Measurements from ENCODE around the gene AP1M1.

- TF ChIP-seq SUZ12 (IDR thresholded peaks at IDR 0.05; ENCODE audit: extremely low read depth, insufficient read depth, insufficient read length) = no peak
- TF ChIP-seq YY1 (IDR thresholded peaks at IDR 0.05; ENCODE audit: insufficient read depth, insufficient read length) = no peak
- TF ChIP-seq ZNF274 (IDR thresholded peaks at IDR 0.05; ENCODE audit: low read depth, low read length) = no peak
Observed at GRCh38 chr19:16200038-16201010, 2.6 kb downstream of the AP1M1 start.

Measured in NT2/D1 (cell line).